Inferior parietal cortex (tissue), 1 donor: ENCODE data around the gene PHF12.
"Not testable (repeated sequence)": the region's sequence is repeated elsewhere in the genome, so short reads cannot be mapped to it uniquely, and the experiment has no call there.

Experiments
- DNase-seq: peaks from one replicate; pipeline ENCODE4 v3.0.0-alpha.2; 2016; ENCODE audit errors: extremely low spot score

PHF12 gene

GRCh38 chr17:28953444-28954118 lies 2.3 kb upstream of the PHF12 start:
- no peak for DNase-seq

GRCh38 chr17:28951991-28952975 lies 965 bp upstream of the PHF12 start:
- peak; percentile 100 for DNase-seq

GRCh38 chr17:28950752-28951427 lies 428 bp downstream of the PHF12 start:
- DNase-seq, result no peak

- no peak for DNase-seq
Measured at GRCh38 chr17:28950017-28950751, 1.1 kb downstream of the PHF12 start.

GRCh38 chr17:28949185-28950016 lies 1.9 kb downstream of the PHF12 start:
- peak; percentile 69 for DNase-seq

- DNase-seq, result no peak
Measured at GRCh38 chr17:28948873-28949184, 2.5 kb downstream of the PHF12 start.

- DNase-seq, result no peak
Measured at GRCh38 chr17:28948342-28948741, 3.0 kb downstream of the PHF12 start.

GRCh38 chr17:28947639-28948038 lies 3.7 kb downstream of the PHF12 start:
- no peak for DNase-seq

- DNase-seq, result no peak
Measured at GRCh38 chr17:28946239-28946638, 5.1 kb downstream of the PHF12 start.

GRCh38 chr17:28944862-28945741 lies 6.2 kb downstream of the PHF12 start:
- DNase-seq, result peak; percentile 50

GRCh38 chr17:28944343-28944742 lies 7.0 kb downstream of the PHF12 start:
- no peak for DNase-seq

GRCh38 chr17:28942925-28943324 lies 8.4 kb downstream of the PHF12 start:
- DNase-seq, result no peak

- DNase-seq, result no peak
Measured at GRCh38 chr17:28941251-28941650, 10.1 kb downstream of the PHF12 start.

- DNase-seq, result no peak
Measured at GRCh38 chr17:28940675-28941074, 10.6 kb downstream of the PHF12 start.

GRCh38 chr17:28940142-28940541 lies 11.2 kb downstream of the PHF12 start:
- no peak for DNase-seq

GRCh38 chr17:28938552-28938951 lies 12.8 kb downstream of the PHF12 start:
- DNase-seq, result no peak

- DNase-seq, result peak; percentile 78
Measured at GRCh38 chr17:28937044-28937729, 14.1 kb downstream of the PHF12 start.

- DNase-seq, result no peak
Measured at GRCh38 chr17:28935744-28936460, 15.4 kb downstream of the PHF12 start.

- DNase-seq, result not testable (repeated sequence)
Measured at GRCh38 chr17:28934508-28934907, 16.8 kb downstream of the PHF12 start.
